H1 (cell line): ENCODE results near the gene SSC5D. TPM values are rescaled to one million over a fixed set of nuclear protein-coding genes. Genes with fewer than 3 reads are reported as not detected.

ENCODE experiments used
- CTCF ChIA-PET: fragments of 300-600 bp; sonication (Branson Sonifier 250); formaldehyde crosslinking; loops from one replicate; lab custom pipeline; 2021; ENCODE audit not compliant: partially characterized antibody; lab: Charles Lee
- POLR2A ChIA-PET: fragments of 300-600 bp; sonication (Branson Sonifier 250); formaldehyde crosslinking; loops from one replicate; lab custom pipeline; 2021; ENCODE audit warnings: inconsistent platforms; ENCODE audit not compliant: partially characterized antibody; lab: Charles Lee
- DNase-seq, 2 experiments: peaks; one replicate each; pipeline versions ENCODE4 v3.0.0 to v3.0.0-alpha.2; 2010 to 2022; ENCODE audit warnings: low spot score in 2 of 2, low read depth in 1 of 2, mixed read lengths in 1 of 2
- FAIRE-seq: peaks from 2 replicates; lab custom pipeline; 2011; peaks lifted over from hg19 to GRCh38; lab: Jason Lieb, UNC
- H2AFZ ChIP-seq: 2 replicates; pipeline ENCODE4 v1.8.1; 2012; ENCODE audit warnings: low read length, inconsistent platforms
- H2AK5ac ChIP-seq: 2 replicates; pipeline ENCODE4 v1.6.1; 2013; ENCODE audit warnings: low read depth, low read length
- H2BK120ac ChIP-seq: replicated peaks from 2 replicates; pipeline ENCODE3; 2013; ENCODE audit warnings: low read depth, low read length, inconsistent platforms
- H2BK12ac ChIP-seq: 2 replicates; pipeline ENCODE4 v1.6.1; 2013; ENCODE audit warnings: low read depth, low read length
- H2BK15ac ChIP-seq: 2 replicates; pipeline ENCODE4 v1.6.1; 2013; ENCODE audit warnings: low read length
- H2BK20ac ChIP-seq: 2 replicates; pipeline ENCODE4 v1.6.1; 2013; ENCODE audit warnings: low read length
- H2BK5ac ChIP-seq: 2 replicates; pipeline ENCODE4 v1.6.1; 2013; ENCODE audit warnings: low read depth, low read length
- H3K14ac ChIP-seq: 2 replicates; pipeline ENCODE4 v1.6.1; 2013; ENCODE audit warnings: inconsistent platforms; ENCODE audit not compliant: insufficient read length
- H3K18ac ChIP-seq: 2 replicates; pipeline ENCODE4 v1.6.1; 2013; ENCODE audit warnings: low read length; ENCODE audit errors: extremely low read depth
- H3K23ac ChIP-seq: 2 replicates; pipeline ENCODE4 v1.6.1; 2013; ENCODE audit warnings: inconsistent platforms; ENCODE audit not compliant: insufficient read length
- H3K23me2 ChIP-seq: 2 replicates; pipeline ENCODE4 v1.6.1; 2013; ENCODE audit warnings: low read depth, low read length
- H3K27ac ChIP-seq: 2 replicates; pipeline ENCODE4 v1.6.1; 2011; ENCODE audit warnings: low read depth, low read length, inconsistent platforms
- H3K27me3 ChIP-seq, 4 experiments: replicated peaks in 1 of 4; 1 replicate in 1 of 4; 2 replicates in 3 of 4; pipeline versions ENCODE4 v1.6.1 to v1.8.1; 2011 to 2013; ENCODE audit warnings: low read length in 3 of 4, mild to moderate bottlenecking in 3 of 4, inconsistent platforms in 2 of 4, mixed read lengths in 2 of 4, moderate library complexity in 1 of 4; ENCODE audit not compliant: control insufficient read depth in 3 of 4, insufficient read depth in 3 of 4; ENCODE audit errors: extremely low read depth in 1 of 4
- H3K36me3 ChIP-seq, 4 experiments: 2 replicates each; pipeline versions ENCODE4 v1.6.1 to v1.8.1; 2011 to 2013; ENCODE audit warnings: mild to moderate bottlenecking in 4 of 4, low read length in 3 of 4, moderate library complexity in 2 of 4, control low read depth in 1 of 4, inconsistent platforms in 1 of 4; ENCODE audit not compliant: insufficient read depth in 4 of 4, control insufficient read depth in 2 of 4
- H3K4ac ChIP-seq: replicated peaks from 2 replicates; pipeline ENCODE3; 2013; ENCODE audit warnings: low read length, low read depth, mixed read lengths, inconsistent platforms; ENCODE audit not compliant: insufficient read length
- H3K4me1 ChIP-seq, 4 experiments: replicated peaks in 1 of 4; 1 replicate in 1 of 4; 2 replicates in 3 of 4; pipeline versions ENCODE4 v1.6.1 to v1.8.1; 2011 to 2013; ENCODE audit warnings: low read length in 3 of 4, inconsistent platforms in 2 of 4, mixed read lengths in 1 of 4; ENCODE audit not compliant: insufficient read depth in 4 of 4, control insufficient read depth in 3 of 4
- H3K4me2 ChIP-seq, 2 experiments: 2 replicates each; pipeline versions ENCODE4 v1.6.1 to v1.8.1; 2011 to 2013; ENCODE audit warnings: low read depth in 2 of 2, low read length in 2 of 2, control low read depth in 1 of 2, inconsistent platforms in 1 of 2, mild to moderate bottlenecking in 1 of 2; ENCODE audit not compliant: insufficient read depth in 1 of 2
- H3K4me3 ChIP-seq, 4 experiments: fragments of 200-600, 300-600 bp in 1 of 4; sonication (generic), shearing (Covaris generic), sonication (Bioruptor Twin) in 1 of 4; 2 replicates each; pipeline versions ENCODE4 v1.5.1 to v1.8.1; 2011 to 2016; ENCODE audit warnings: low read length in 4 of 4, low read depth in 3 of 4, control low read depth in 2 of 4, inconsistent platforms in 2 of 4, mild to moderate bottlenecking in 2 of 4, mixed read lengths in 1 of 4, moderate library complexity in 1 of 4; ENCODE audit not compliant: insufficient read depth in 2 of 4; ENCODE audit errors: extremely low read depth in 1 of 4
- H3K56ac ChIP-seq: replicated peaks from 2 replicates; pipeline ENCODE3; 2013; ENCODE audit warnings: low read depth, mild to moderate bottlenecking, mixed read lengths, low read length, inconsistent platforms; ENCODE audit not compliant: insufficient read length
- H3K79me1 ChIP-seq: 2 replicates; pipeline ENCODE4 v1.6.1; 2013; ENCODE audit warnings: low read depth, low read length, control low read depth
- H3K79me2 ChIP-seq, 2 experiments: 2 replicates each; pipeline versions ENCODE4 v1.6.1 to v1.8.1; 2012 to 2013; ENCODE audit warnings: low read length in 2 of 2, mild to moderate bottlenecking in 2 of 2, inconsistent platforms in 1 of 2; ENCODE audit not compliant: insufficient read depth in 2 of 2, control insufficient read depth in 1 of 2
- H3K9ac ChIP-seq, 4 experiments: replicated peaks in 1 of 4; 1 replicate in 1 of 4; 2 replicates in 3 of 4; pipeline versions ENCODE4 v1.6.1 to v1.8.1; 2011 to 2013; ENCODE audit warnings: low read depth in 3 of 4, low read length in 3 of 4, control low read depth in 2 of 4, mild to moderate bottlenecking in 2 of 4, moderate library complexity in 2 of 4, inconsistent platforms in 1 of 4; ENCODE audit errors: extremely low read depth in 1 of 4
- H3K9me3 ChIP-seq, 2 experiments: 2 replicates each; pipeline versions ENCODE4 v1.6.1 to v1.8.1; 2012 to 2013; ENCODE audit warnings: mild to moderate bottlenecking in 2 of 2, moderate library complexity in 2 of 2, control low read depth in 1 of 2, inconsistent platforms in 1 of 2, low read depth in 1 of 2, low read length in 1 of 2, mixed read lengths in 1 of 2; ENCODE audit not compliant: insufficient read depth in 2 of 2
- H4K20me1 ChIP-seq, 2 experiments: replicated peaks in 1 of 2; 2 replicates each; pipeline versions ENCODE3 to v1.8.1; 2011 to 2013; ENCODE audit warnings: inconsistent platforms in 2 of 2, low read length in 2 of 2, mild to moderate bottlenecking in 1 of 2; ENCODE audit not compliant: insufficient read depth in 2 of 2, control insufficient read depth in 1 of 2
- H4K5ac ChIP-seq: 2 replicates; pipeline ENCODE4 v1.6.1; 2013; ENCODE audit warnings: low read length, low read depth, mixed read lengths, inconsistent platforms; ENCODE audit not compliant: insufficient read length
- H4K8ac ChIP-seq: 2 replicates; pipeline ENCODE4 v1.8.0; 2013; ENCODE audit warnings: mild to moderate bottlenecking, moderate library complexity, low read length, inconsistent platforms; ENCODE audit not compliant: insufficient read depth; ENCODE audit errors: extremely low read depth
- H4K91ac ChIP-seq: replicated peaks from 2 replicates; pipeline ENCODE3; 2013; ENCODE audit warnings: low read length, mixed read lengths, inconsistent platforms; ENCODE audit not compliant: insufficient read length
- BACH1 ChIP-seq: IDR thresholded peaks from 2 replicates; pipeline ENCODE4 v1.6.1; 2012; ENCODE audit warnings: low read length, improper control_type of control experiment
- CTCF ChIP-seq, 3 experiments: IDR thresholded peaks; 1 replicate in 2 of 3; 2 replicates in 1 of 3; pipeline versions ENCODE4 v1.5.1 to v1.6.1; 2011; ENCODE audit warnings: low read length in 3 of 3, mild to moderate bottlenecking in 3 of 3, inconsistent platforms in 2 of 3, low read depth in 1 of 3, moderate library complexity in 1 of 3; ENCODE audit not compliant: insufficient read depth in 1 of 3; ENCODE audit errors: control extremely low read depth in 1 of 3
- MAFK ChIP-seq: IDR thresholded peaks from 2 replicates; pipeline ENCODE4 v1.6.1; 2012; ENCODE audit warnings: low read depth, mild to moderate bottlenecking, improper control_type of control experiment, low read length
- PHF8 ChIP-seq: fragments of 200-600 bp; sonication (generic); conservative IDR thresholded peaks from 2 replicates; pipeline ENCODE4 v1.7.1; 2012; ENCODE audit warnings: low read depth, mild to moderate bottlenecking, inconsistent platforms, low read length, moderate library complexity
- RBBP5 ChIP-seq: IDR thresholded peaks from 2 replicates; pipeline ENCODE4 v1.7.1; 2012; ENCODE audit warnings: low read depth, mild to moderate bottlenecking, inconsistent platforms, low read length, moderate library complexity, borderline replicate concordance
- RXRA ChIP-seq: IDR thresholded peaks from 2 replicates; pipeline ENCODE4 v1.6.1; 2011; ENCODE audit warnings: low read depth, mild to moderate bottlenecking, low read length, moderate library complexity; ENCODE audit not compliant: insufficient read depth
- SAP30 ChIP-seq: fragments of 300-600 bp; sonication (generic); IDR thresholded peaks from 2 replicates; pipeline ENCODE4 v1.7.1; 2012; ENCODE audit warnings: low read length, moderate library complexity, mild to moderate bottlenecking, inconsistent platforms; ENCODE audit not compliant: insufficient read depth, insufficient replicate concordance
- SIX5 ChIP-seq: IDR thresholded peaks from 2 replicates; pipeline ENCODE4 v1.6.1; 2011; ENCODE audit warnings: mild to moderate bottlenecking, low read depth, low read length
- TBP ChIP-seq: IDR thresholded peaks from 2 replicates; pipeline ENCODE4 v1.6.1; 2011; ENCODE audit warnings: low read depth, low read length, improper control_type of control experiment
- YY1 ChIP-seq: IDR thresholded peaks from 2 replicates; pipeline ENCODE4 v1.6.1; 2011; ENCODE audit warnings: low read depth, mild to moderate bottlenecking, low read length
- WGBS, 2 experiments: shearing (Covaris generic) in 1 of 2; methylation state at CpG; one replicate each; pipeline versions ENCODE4 v1.1.6 to v1.1.7; 2013 to 2015; ENCODE audit warnings: low lambda C conversion rate in 2 of 2, mixed read lengths in 2 of 2, inconsistent platforms in 1 of 2, low coverage in 1 of 2, missing lambda C conversion rate in 1 of 2; ENCODE audit not compliant: insufficient replicate concordance in 2 of 2, insufficient coverage in 1 of 2, insufficient read length in 1 of 2; ENCODE audit errors: extremely low coverage in 1 of 2, missing lambda C conversion rate in 1 of 2; 5-methylcytosine and 5-hydroxymethylcytosine counted together
- polyA plus RNA-seq, 7 experiments: library from polyadenylated mRNA; depleted of rRNA in 3 of 7; stranded (reverse) in 5 of 7; unstranded in 2 of 7; fragments of >200 nt in 5 of 7; fragments of 200-250 nt in 2 of 7; gene quantifications; 1 replicate in 5 of 7; 2 replicates in 1 of 7; 4 replicates in 1 of 7; pipeline versions ENCODE4 v1.2.1 to v1.2.3, GENCODE V29; 2011 to 2013; ENCODE audit warnings: missing spikeins in 2 of 7, mixed read lengths in 2 of 7
- total RNA-seq: library from RNA; stranded (reverse); fragmentation: NEBNext Ultra II Directional; extraction: Animal tissue kit (Norgen Biotek cat#: 25700); gene quantifications from 2 replicates; pipeline ENCODE4 v1.2.1, GENCODE V29; 2021

Gene SSC5D
- total and polyA plus RNA-seq, 2 of the 8 experiments (the other 6 are each of a cell fraction or from before 2014, with no cell fraction given), result 0.39 to 1.7 TPM

- WGBS, 2 experiments, result 48% methylated on average over 16 of the region's 18 CpGs; no CpG with 5 or more reads in 1 of the 2 experiments
- peaks cover 26% of the 10 kb centered on the region; the same call in 1 of the 2 replicates for H3K23me2 ChIP-seq
- H3K9ac ChIP-seq, result no peak overlapping the region
- no peak overlapping the region for H3K14ac ChIP-seq
- CTCF ChIA-PET, result interaction anchor here (0.6 to 2.5 kb wide), 7 partner anchors 10 to 1305 kb away, joined by 3 to 13 read pairs (median 3); no protein-coding TSS in a partner anchor
- H2BK120ac ChIP-seq, result no peak overlapping the region
- H3K4me1 ChIP-seq, result peaks cover 6 to 17% (median 9%) of the 10 kb centered on the region in 4 experiments; a peak in 6 of 7 replicates
- H3K56ac ChIP-seq, result no peak overlapping the region
- no peak for TF ChIP-seq TBP
- no peak for TF ChIP-seq BACH1
- TF ChIP-seq CTCF (IDR thresholded peaks at IDR 0.05; ENCODE audit: control extremely low read depth in 1 of 3, insufficient read depth in 1 of 3, low read depth in 1 of 3, low read length in 3 of 3), result no peak
- TF ChIP-seq SAP30, result no peak
- TF ChIP-seq PHF8, result no peak
- TF ChIP-seq SIX5, result no peak
- no peak for TF ChIP-seq MAFK
- no peak for TF ChIP-seq YY1
- no peak for TF ChIP-seq RBBP5
- TF ChIP-seq RXRA, result no peak
- H4K8ac ChIP-seq, result no peak overlapping the region
- no peaks in the 10 kb centered on the region for H3K79me1 ChIP-seq
- POLR2A ChIA-PET, result interaction anchor here (0.6 to 4.4 kb wide), 8 partner anchors 9 to 184 kb away, joined by 3 to 21 read pairs (median 3); partner anchors contain the start of genes UBE2S and ZNF628
- DNase-seq (no peak), FAIRE-seq (no peak)
- no peak overlapping the region for H2BK20ac ChIP-seq
- H4K5ac ChIP-seq, result no peak overlapping the region
- H3K36me3 ChIP-seq, result no peaks in the 10 kb centered on the region
- peak overlapping the region; percentile 82 to 92 for H3K4me2 ChIP-seq
- H2AK5ac ChIP-seq, result no peak overlapping the region
- no peak overlapping the region for H3K27ac ChIP-seq
- H2AFZ ChIP-seq, result no peak overlapping the region
- no peak overlapping the region for H2BK15ac ChIP-seq
- no peak overlapping the region for H2BK5ac ChIP-seq
- peaks cover 3 to 21% of the 10 kb centered on the region in 2 experiments for H4K20me1 ChIP-seq
- H3K9me3 ChIP-seq, result no peaks in the 10 kb centered on the region
- peak overlapping the region in 1 of 4 experiments; percentile 62; a peak in 2 of 8 replicates for H3K4me3 ChIP-seq
- no peak overlapping the region for H3K18ac ChIP-seq
- H3K4ac ChIP-seq, result no peak overlapping the region
- no peak overlapping the region for H3K23ac ChIP-seq
- no peak overlapping the region for H2BK12ac ChIP-seq
- H3K27me3 ChIP-seq, result peaks cover 47 to 96% (median 87%) of the 10 kb centered on the region in 4 experiments
- no peak overlapping the region for H4K91ac ChIP-seq
- no peaks in the 10 kb centered on the region for H3K79me2 ChIP-seq
These were observed 44.3 kb upstream of the SSC5D start for GRCh38 chr19:55443824-55444480.
